ENCODE measurements around the gene SPOCK2. TPM values are rescaled to one million over a fixed set of nuclear protein-coding genes. Genes with fewer than 3 reads are reported as not detected.

The SPOCK2 gene
- total and polyA plus RNA-seq, 10 of the 15 experiments (the other 5 are each of a cell fraction or from before 2014, with no cell fraction given) = 0.02 to 1.5 (median 0.58) TPM

- TF ChIP-seq CBX3 (IDR thresholded peaks at IDR 0.05; ENCODE audit: borderline replicate concordance, low read depth) = no peak
- no peak for TF ChIP-seq MEF2A (IDR thresholded peaks at IDR 0.05; ENCODE audit: insufficient read depth, low read depth, low read length)
- TF ChIP-seq, protein P1, sequence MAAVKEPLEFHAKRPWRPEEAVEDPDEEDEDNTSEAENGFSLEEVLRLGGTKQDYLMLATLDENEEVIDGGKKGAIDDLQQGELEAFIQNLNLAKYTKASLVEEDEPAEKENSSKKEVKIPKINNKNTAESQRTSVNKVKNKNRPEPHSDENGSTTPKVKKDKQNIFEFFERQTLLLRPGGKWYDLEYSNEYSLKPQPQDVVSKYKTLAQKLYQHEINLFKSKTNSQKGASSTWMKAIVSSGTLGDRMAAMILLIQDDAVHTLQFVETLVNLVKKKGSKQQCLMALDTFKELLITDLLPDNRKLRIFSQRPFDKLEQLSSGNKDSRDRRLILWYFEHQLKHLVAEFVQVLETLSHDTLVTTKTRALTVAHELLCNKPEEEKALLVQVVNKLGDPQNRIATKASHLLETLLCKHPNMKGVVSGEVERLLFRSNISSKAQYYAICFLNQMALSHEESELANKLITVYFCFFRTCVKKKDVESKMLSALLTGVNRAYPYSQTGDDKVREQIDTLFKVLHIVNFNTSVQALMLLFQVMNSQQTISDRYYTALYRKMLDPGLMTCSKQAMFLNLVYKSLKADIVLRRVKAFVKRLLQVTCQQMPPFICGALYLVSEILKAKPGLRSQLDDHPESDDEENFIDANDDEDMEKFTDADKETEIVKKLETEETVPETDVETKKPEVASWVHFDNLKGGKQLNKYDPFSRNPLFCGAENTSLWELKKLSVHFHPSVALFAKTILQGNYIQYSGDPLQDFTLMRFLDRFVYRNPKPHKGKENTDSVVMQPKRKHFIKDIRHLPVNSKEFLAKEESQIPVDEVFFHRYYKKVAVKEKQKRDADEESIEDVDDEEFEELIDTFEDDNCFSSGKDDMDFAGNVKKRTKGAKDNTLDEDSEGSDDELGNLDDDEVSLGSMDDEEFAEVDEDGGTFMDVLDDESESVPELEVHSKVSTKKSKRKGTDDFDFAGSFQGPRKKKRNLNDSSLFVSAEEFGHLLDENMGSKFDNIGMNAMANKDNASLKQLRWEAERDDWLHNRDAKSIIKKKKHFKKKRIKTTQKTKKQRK (IDR thresholded peaks at IDR 0.05; ENCODE audit: low read depth, low read length) = no peak
- no peak for TF ChIP-seq BMI1 (IDR thresholded peaks at IDR 0.05; ENCODE audit: borderline replicate concordance)
- TF ChIP-seq ATF3 (IDR thresholded peaks at IDR 0.05; ENCODE audit: borderline replicate concordance, extremely low read depth, low read depth, low read length) = no peak
Measured at GRCh38 chr10:72082856-72083789, 5.2 kb downstream of the SPOCK2 start (continued).

DNA sequence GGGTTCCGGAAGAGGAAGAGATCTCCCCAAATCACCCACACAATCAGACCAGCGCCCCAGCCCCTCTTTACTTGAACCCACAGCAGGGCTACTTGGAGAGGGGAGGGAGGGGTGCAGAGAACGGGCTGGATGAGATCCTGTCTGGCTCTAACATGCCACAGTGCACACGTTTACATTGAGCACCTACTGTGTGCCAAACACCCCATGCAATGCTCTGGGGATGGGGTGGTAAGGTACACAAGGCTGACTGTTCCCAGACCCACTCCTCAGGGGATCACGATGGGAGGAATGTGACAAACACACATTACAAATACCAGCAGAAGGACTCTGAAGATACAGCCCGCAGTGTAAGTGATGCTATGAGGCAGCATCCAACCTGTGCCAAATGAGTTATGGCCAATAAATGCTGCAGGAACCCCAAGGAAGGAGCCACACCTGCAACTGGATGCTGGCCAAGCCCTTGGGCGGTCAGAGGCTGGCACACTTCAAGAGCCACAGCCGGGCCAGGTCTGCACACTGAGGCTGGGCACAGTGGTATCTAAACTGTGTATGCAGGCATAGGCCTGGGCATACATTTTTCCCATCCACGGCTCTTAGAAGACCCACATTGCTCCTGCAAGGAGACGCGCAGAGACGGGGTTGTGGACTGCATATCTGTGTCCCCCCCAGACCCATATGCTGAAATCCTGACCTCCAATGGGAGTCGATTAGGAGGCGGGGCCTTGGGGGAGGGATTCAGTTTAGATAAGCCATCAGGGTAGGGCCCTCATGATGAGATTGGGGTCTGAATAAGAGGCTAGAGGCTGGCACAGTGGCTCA lies 6.4 kb downstream of the SPOCK2 start:
- 61% methylated on average over 14 of the region's 14 CpGs for WGBS (ENCODE audit: insufficient coverage, insufficient replicate concordance, low lambda C conversion rate, missing lambda C conversion rate)
- no peaks in the 10 kb centered on the region; a peak in 2 of 4 replicates for H3K27me3 ChIP-seq (replicated peaks in 1 of 2; ENCODE audit: control insufficient read depth in 2 of 2, insufficient read depth in 2 of 2, low read length in 1 of 2)
- intact Hi-C loops (cut with micrococcal nuclease; ENCODE audit: unreplicated experiment) = no loop called here
- no peak for DNase-seq (ENCODE audit: low read depth, low spot score)
- no peak overlapping the region for H3K27ac ChIP-seq (ENCODE audit: control insufficient read depth, insufficient read depth)
- H3K79me2 ChIP-seq (ENCODE audit: control insufficient read depth, insufficient read depth, low read length) = no peaks in the 10 kb centered on the region
- H3K36me3 ChIP-seq (ENCODE audit: control insufficient read depth in 2 of 2, insufficient read depth in 2 of 2, low read length in 1 of 2) = no peaks in the 10 kb centered on the region
- H3K9me3 ChIP-seq (replicated peaks; ENCODE audit: control insufficient read depth, insufficient read depth, low read length) = no peaks in the 10 kb centered on the region
- no peak overlapping the region for H3K4me2 ChIP-seq (ENCODE audit: control insufficient read depth, insufficient read depth)
- no peak for ATAC-seq
- ChIA-PET POLR2A (no interaction called here), SMC1A (ENCODE audit: uncharacterized antibody, unreplicated experiment) (no interaction called here), CTCF (no interaction called here), RAD21 (ENCODE audit: unreplicated experiment) (no interaction called here)
- FAIRE-seq = no peak
- H3K4me1 ChIP-seq (ENCODE audit: control insufficient read depth, insufficient read depth, low read length) = peaks cover 7% of the 10 kb centered on the region
- TF ChIP-seq NRF1 (conservative IDR thresholded peaks at IDR 0.05; ENCODE audit: low read depth, low read length) (no peak), CBX3 (IDR thresholded peaks at IDR 0.05; ENCODE audit: borderline replicate concordance, low read depth) (no peak)
- in situ Hi-C loops (cut with MboI) = no loop called here
- no peak overlapping the region for H3K4me3 ChIP-seq
- no peak overlapping the region for H2AFZ ChIP-seq (ENCODE audit: control insufficient read depth, low read depth, low read length)
- no TSS peak for BruUV-seq (replicated peaks)
- H4K20me1 ChIP-seq (ENCODE audit: control insufficient read depth, insufficient read depth) = no peaks in the 10 kb centered on the region
- H3K9ac ChIP-seq (ENCODE audit: control insufficient read depth, insufficient read depth, low read length) = no peak overlapping the region

Measured in GM12878 (cell line).